CD8-positive, alpha-beta memory T cell (primary cell): ENCODE data around the gene TNFAIP1. TPM values are rescaled to one million over a fixed set of nuclear protein-coding genes. Genes with fewer than 3 reads are reported as not detected.

Experiments
- CTCF ChIA-PET: fragments of 350-600 bp; sonication (Branson Sonifier 250); formaldehyde crosslinking; loops from one replicate; lab custom pipeline; 2021; ENCODE audit warnings: antibody characterized with exemption; lab: Charles Lee
- POLR2A ChIA-PET: fragments of 350-600 bp; sonication (Branson Sonifier 250); formaldehyde crosslinking; loops from one replicate; lab custom pipeline; 2021; ENCODE audit warnings: antibody characterized with exemption; lab: Charles Lee
- DNase-seq, 5 donors: peaks; one replicate each; pipeline versions ENCODE4 v3.0.0 to v3.0.0-alpha.2; 2020 to 2022; ENCODE audit warnings: mixed read lengths in 1 of 5
- H3K27ac ChIP-seq: one replicate; pipeline ENCODE4 v1.7.0; 2013; ENCODE audit warnings: low read depth, mild to moderate bottlenecking, low read length, moderate library complexity
- H3K27me3 ChIP-seq: 2 replicates; pipeline ENCODE4 v1.7.0; 2013; ENCODE audit warnings: low read length, mild to moderate bottlenecking; ENCODE audit not compliant: insufficient read depth, poor library complexity, severe bottlenecking
- H3K36me3 ChIP-seq: 2 replicates; pipeline ENCODE4 v1.7.0; 2013; ENCODE audit warnings: mild to moderate bottlenecking, low read length, moderate library complexity; ENCODE audit not compliant: insufficient read depth
- H3K4me1 ChIP-seq: 2 replicates; pipeline ENCODE4 v1.7.0; 2013; ENCODE audit warnings: mild to moderate bottlenecking, low read length, moderate library complexity; ENCODE audit not compliant: insufficient read depth
- H3K4me3 ChIP-seq: 2 replicates; pipeline ENCODE4 v1.7.0; 2013; ENCODE audit warnings: mild to moderate bottlenecking, low read length
- H3K9me3 ChIP-seq: 2 replicates; pipeline ENCODE4 v1.7.0; 2013; ENCODE audit warnings: mild to moderate bottlenecking, low read length
- H3K27ac Mint-ChIP-seq, 8 donors: one replicate each; pipeline ENCODE4 v1.8.0; 2020 to 2021; ENCODE audit warnings: mixed read lengths in 8 of 8, mild to moderate bottlenecking in 6 of 8, inconsistent platforms in 3 of 8, moderate library complexity in 3 of 8
- H3K27me3 Mint-ChIP-seq, 2 donors: one replicate each; pipeline ENCODE4 v1.8.0; 2020 to 2021; ENCODE audit warnings: mixed read lengths in 2 of 2, mild to moderate bottlenecking in 1 of 2, moderate library complexity in 1 of 2
- H3K36me3 Mint-ChIP-seq, 3 donors: one replicate each; pipeline ENCODE4 v1.8.0; 2020 to 2021; ENCODE audit warnings: mixed read lengths in 3 of 3, inconsistent platforms in 1 of 3, mild to moderate bottlenecking in 1 of 3
- H3K4me1 Mint-ChIP-seq, 3 donors: one replicate each; pipeline ENCODE4 v1.8.0; 2020 to 2021; ENCODE audit warnings: mixed read lengths in 3 of 3, inconsistent platforms in 1 of 3, mild to moderate bottlenecking in 1 of 3
- H3K4me3 Mint-ChIP-seq, 7 donors: one replicate each; pipeline ENCODE4 v1.8.0; 2020 to 2021; ENCODE audit warnings: mixed read lengths in 7 of 7, mild to moderate bottlenecking in 6 of 7, moderate library complexity in 4 of 7, inconsistent platforms in 2 of 7
- H3K9me3 Mint-ChIP-seq, 5 donors: one replicate each; pipeline ENCODE4 v1.8.0; 2020 to 2022; ENCODE audit warnings: mixed read lengths in 5 of 5, mild to moderate bottlenecking in 3 of 5, moderate library complexity in 2 of 5, inconsistent platforms in 1 of 5
- polyA plus RNA-seq: library from polyadenylated mRNA; unstranded; fragments of 300-500 nt; fragmentation: Illumina TruSeq; gene quantifications from one replicate; pipeline ENCODE4 v1.2.3, GENCODE V29; 2021
- total RNA-seq, 2 experiments: library from RNA; stranded (reverse); gene quantifications; one replicate each; pipeline ENCODE4 v1.2.3, GENCODE V29; 2021

TNFAIP1 gene
- total and polyA plus RNA-seq, 3 experiments from 2014 or later: 10.6 to 30.6 (median 29.0) TPM

- no peak overlapping the region for H3K27ac Mint-ChIP-seq
- no peak overlapping the region for H3K27ac ChIP-seq
- no peaks in the 10 kb centered on the region for H3K36me3 Mint-ChIP-seq
- no peaks in the 10 kb centered on the region for H3K9me3 ChIP-seq
- H3K4me3 ChIP-seq: no peak overlapping the region
- no peaks in the 10 kb centered on the region for H3K4me1 ChIP-seq
- H3K36me3 ChIP-seq: no peaks in the 10 kb centered on the region
- H3K27me3 ChIP-seq: no peaks in the 10 kb centered on the region
- H3K4me1 Mint-ChIP-seq: no peaks in the 10 kb centered on the region
- ChIA-PET POLR2A (no interaction called here), CTCF (no interaction called here)
- no peaks in the 10 kb centered on the region for H3K9me3 Mint-ChIP-seq
- no peak overlapping the region for H3K4me3 Mint-ChIP-seq
- no peak for DNase-seq
- H3K27me3 Mint-ChIP-seq: peaks cover 5 to 25% of the 10 kb centered on the region in 2 donors
Measured at GRCh38 chr17:28298449-28298848, 37.1 kb upstream of the TNFAIP1 start.

GRCh38 chr17:28306954-28307401 is 28.6 kb upstream of the TNFAIP1 start:
- Histone ChIP-seq H3K27ac (no peak overlapping the region), H3K4me1 (no peaks in the 10 kb centered on the region), H3K36me3 (no peaks in the 10 kb centered on the region), H3K4me3 (no peak overlapping the region), H3K9me3 (no peaks in the 10 kb centered on the region), H3K27me3 (peaks cover 4% of the 10 kb centered on the region)
- Mint-ChIP-seq H3K27me3 (peaks cover 16 to 33% of the 10 kb centered on the region in 2 donors), H3K27ac (no peak overlapping the region), H3K36me3 (no peaks in the 10 kb centered on the region), H3K4me1 (no peaks in the 10 kb centered on the region), H3K9me3 (no peaks in the 10 kb centered on the region), H3K4me3 (no peak overlapping the region)
- no peak for DNase-seq
- POLR2A ChIA-PET: no interaction called here
- CTCF ChIA-PET: no interaction called here

- Histone ChIP-seq H3K4me3 (no peak overlapping the region), H3K27me3 (no peaks in the 10 kb centered on the region), H3K4me1 (peaks cover 8% of the 10 kb centered on the region), H3K27ac (no peak overlapping the region), H3K9me3 (no peaks in the 10 kb centered on the region), H3K36me3 (no peaks in the 10 kb centered on the region)
- CTCF ChIA-PET: no interaction called here
- H3K36me3 Mint-ChIP-seq: no peaks in the 10 kb centered on the region
- H3K9me3 Mint-ChIP-seq: no peaks in the 10 kb centered on the region
- no peak overlapping the region for H3K4me3 Mint-ChIP-seq
- peaks cover 0 to 5% of the 10 kb centered on the region in 2 donors for H3K27me3 Mint-ChIP-seq
- peaks cover 8 to 12% (median 9%) of the 10 kb centered on the region in 3 donors for H3K4me1 Mint-ChIP-seq
- DNase-seq: no peak
- POLR2A ChIA-PET: no interaction called here
- H3K27ac Mint-ChIP-seq: no peak overlapping the region
Measured at GRCh38 chr17:28313841-28314240, 21.7 kb upstream of the TNFAIP1 start.

- peaks cover 0 to 3% of the 10 kb centered on the region in 2 donors for H3K27me3 Mint-ChIP-seq
- no peak overlapping the region for H3K4me3 ChIP-seq
- ChIA-PET CTCF (no interaction called here), POLR2A (interaction anchor here (1.0 kb wide), 1 partner anchor 40 kb away, joined by 3 read pairs; no protein-coding TSS in a partner anchor)
- H3K36me3 Mint-ChIP-seq: peaks cover 0 to 2% (median under 1%) of the 10 kb centered on the region in 3 donors
- DNase-seq: no peak
- H3K4me1 Mint-ChIP-seq: peaks cover 20 to 30% (median 24%) of the 10 kb centered on the region in 3 donors
- peaks cover 15% of the 10 kb centered on the region for H3K4me1 ChIP-seq
- no peaks in the 10 kb centered on the region for H3K9me3 ChIP-seq
- H3K4me3 Mint-ChIP-seq: peak overlapping the region in 2 of 7 donors; percentile 55 to 74
- no peaks in the 10 kb centered on the region for H3K36me3 ChIP-seq
- no peak overlapping the region for H3K27ac ChIP-seq
- no peaks in the 10 kb centered on the region for H3K9me3 Mint-ChIP-seq
- no peak overlapping the region for H3K27ac Mint-ChIP-seq
- H3K27me3 ChIP-seq: no peaks in the 10 kb centered on the region
Measured at GRCh38 chr17:28315846-28316705, 19.5 kb upstream of the TNFAIP1 start.

- Mint-ChIP-seq H3K9me3 (no peaks in the 10 kb centered on the region), H3K27me3 (peaks cover 0 to 2% of the 10 kb centered on the region in 2 donors), H3K36me3 (peaks cover 0 to 2% (median 2%) of the 10 kb centered on the region in 3 donors), H3K4me3 (peak overlapping the region; percentile 43 to 89 (median 87)), H3K4me1 (peaks cover 20 to 30% (median 24%) of the 10 kb centered on the region in 3 donors), H3K27ac (peak overlapping the region in 3 of 8 donors; percentile 32 to 86 (median 40))
- Histone ChIP-seq H3K27ac (no peak overlapping the region), H3K9me3 (no peaks in the 10 kb centered on the region), H3K27me3 (no peaks in the 10 kb centered on the region), H3K4me3 (peak overlapping the region; percentile 70), H3K36me3 (no peaks in the 10 kb centered on the region), H3K4me1 (peaks cover 15% of the 10 kb centered on the region)
- ChIA-PET POLR2A (interaction anchor here (1.0 kb wide), 1 partner anchor 41 kb away, joined by 3 read pairs; no protein-coding TSS in a partner anchor), CTCF (interaction anchor here (1.0 to 1.8 kb wide), 3 partner anchors 14 to 65 kb away, joined by 4 to 6 read pairs (median 5); partner anchors contain the start of gene POLDIP2)
- DNase-seq: no peak
Measured at GRCh38 chr17:28317099-28317965, 18.2 kb upstream of the TNFAIP1 start.

- Histone ChIP-seq H3K9me3 (no peaks in the 10 kb centered on the region), H3K27ac (peak overlapping the region; percentile 47), H3K36me3 (no peaks in the 10 kb centered on the region), H3K27me3 (no peaks in the 10 kb centered on the region), H3K4me1 (peaks cover 15% of the 10 kb centered on the region), H3K4me3 (peak overlapping the region; percentile 70)
- H3K4me3 Mint-ChIP-seq: peak overlapping the region; percentile 85 to 93 (median 88)
- ChIA-PET POLR2A (interaction anchor here (1.0 to 1.2 kb wide), 2 partner anchors 17 to 510 kb away, joined by 4 to 5 read pairs; partner anchors contain the start of genes IFT20 and TNFAIP1), CTCF (interaction anchor here (0.6 to 1.8 kb wide), 5 partner anchors 13 to 533 kb away, joined by 4 to 6 read pairs (median 5); partner anchors contain the start of gene POLDIP2)
- no peaks in the 10 kb centered on the region for H3K9me3 Mint-ChIP-seq
- H3K27ac Mint-ChIP-seq: peak overlapping the region in 6 of 8 donors; percentile 14 to 86 (median 30)
- peaks cover 0 to 2% of the 10 kb centered on the region in 2 donors for H3K27me3 Mint-ChIP-seq
- H3K4me1 Mint-ChIP-seq: peaks cover 20 to 30% (median 24%) of the 10 kb centered on the region in 3 donors
- peak in 1 of 5 donors; percentile 19 for DNase-seq
- H3K36me3 Mint-ChIP-seq: peaks cover 0 to 2% (median 2%) of the 10 kb centered on the region in 3 donors
Measured at GRCh38 chr17:28317966-28318758, 17.4 kb upstream of the TNFAIP1 start.
